GM12864 (cell line): ENCODE measurements around the gene CCNG2.

Experiments used
- DNase-seq: peaks from one replicate; pipeline ENCODE4 v3.0.0-alpha.2; 2011; ENCODE audit warnings: low read depth
- H3K4me3 ChIP-seq: 2 replicates; pipeline ENCODE4 v1.5.1; 2011; ENCODE audit warnings: mild to moderate bottlenecking, low read depth, low read length, control low read depth
- CTCF ChIP-seq: IDR thresholded peaks from 2 replicates; pipeline ENCODE4 v1.5.1; 2011; ENCODE audit warnings: low read depth, mild to moderate bottlenecking, moderate library complexity, low read length, control low read depth, inconsistent platforms; ENCODE audit errors: missing control alignments

Gene CCNG2

GRCh38 chr4:77163641-77164040 is 6.6 kb downstream of the CCNG2 start:
- no peak for DNase-seq

GRCh38 chr4:77167173-77167572 is 10.2 kb downstream of the CCNG2 start:
- TF ChIP-seq CTCF, result no peak
- no peak overlapping the region for H3K4me3 ChIP-seq

More at GRCh38 chr4:77163641-77164040, 6.6 kb downstream of the CCNG2 start:
- no peak overlapping the region for H3K4me3 ChIP-seq
- no peak for TF ChIP-seq CTCF

GRCh38 chr4:77167866-77168265 is 10.9 kb downstream of the CCNG2 start:
- no peak for TF ChIP-seq CTCF

More at GRCh38 chr4:77167173-77167572, 10.2 kb downstream of the CCNG2 start:
- DNase-seq, result no peak

GRCh38 chr4:77169481-77169880 is 12.5 kb downstream of the CCNG2 start:
- H3K4me3 ChIP-seq, result no peak overlapping the region
- no peak for DNase-seq
- no peak for TF ChIP-seq CTCF

More at GRCh38 chr4:77167866-77168265, 10.9 kb downstream of the CCNG2 start:
- H3K4me3 ChIP-seq, result no peak overlapping the region
- DNase-seq, result no peak

GRCh38 chr4:77170926-77171325 is 13.9 kb downstream of the CCNG2 start:
- no peak for DNase-seq
- no peak overlapping the region for H3K4me3 ChIP-seq
- no peak for TF ChIP-seq CTCF

GRCh38 chr4:77172336-77172735 is 15.3 kb downstream of the CCNG2 start:
- H3K4me3 ChIP-seq, result no peak overlapping the region
- TF ChIP-seq CTCF, result no peak
- no peak for DNase-seq

GRCh38 chr4:77174426-77174825 is 17.4 kb downstream of the CCNG2 start:
- no peak for TF ChIP-seq CTCF
- no peak for DNase-seq
- H3K4me3 ChIP-seq, result no peak overlapping the region
